Mononuclear cell (primary cell): ENCODE data around the gene NMRK1. TPM values are rescaled to one million over a fixed set of nuclear protein-coding genes. Genes with fewer than 3 reads are reported as not detected.

Experiments used
- H3K27me3 ChIP-seq: 2 replicates; pipeline ENCODE4 v1.6.0; 2011; ENCODE audit warnings: low read length, control low read depth; ENCODE audit not compliant: insufficient read depth
- H3K4me1 ChIP-seq: 2 replicates; pipeline ENCODE4 v1.5.1; 2011; ENCODE audit warnings: mild to moderate bottlenecking, low read length, control low read depth; ENCODE audit not compliant: insufficient read depth
- H3K4me3 ChIP-seq: 2 replicates; pipeline ENCODE4 v1.5.1; 2011; ENCODE audit warnings: mild to moderate bottlenecking, low read length, moderate library complexity
- H3K9me3 ChIP-seq: 2 replicates; pipeline ENCODE4 v1.5.1; 2011; ENCODE audit warnings: low read depth, mild to moderate bottlenecking, control low read depth, low read length
- total RNA-seq: library from RNA; depleted of rRNA; stranded (reverse); fragments of >200 nt; gene quantifications from one replicate; pipeline ENCODE4 v1.2.3, GENCODE V29; 2012

Gene NMRK1
- total RNA-seq, 1 donor = 18.4 TPM

GRCh38 chr9:75013735-75014134, 74.2 kb downstream of the NMRK1 start:
- Histone ChIP-seq H3K9me3 (no peaks in the 10 kb centered on the region), H3K4me3 (no peak overlapping the region), H3K4me1 (peaks cover 3% of the 10 kb centered on the region), H3K27me3 (no peaks in the 10 kb centered on the region)

Other genes with a start within 250 kb of the NMRK1 start
- 0.31 TPM for gene TRPM6, start 200.2 kb downstream of the NMRK1 start, total RNA-seq
- 1.6 TPM for gene C9orf40, start 135.2 kb downstream of the NMRK1 start, total RNA-seq
- 47.9 TPM for gene CARNMT1, start 59.9 kb downstream of the NMRK1 start, total RNA-seq
- 40.5 TPM for gene OSTF1, start 359 bp upstream of the NMRK1 start, total RNA-seq